ENCODE results near the gene ZNF691.
"Not testable (repeated sequence)": the region's sequence is repeated elsewhere in the genome, so short reads cannot be mapped to it uniquely, and the experiment has no call there.

ZNF691 gene

GRCh38 chr1:42847721-42848460, 1.5 kb downstream of the ZNF691 start:
- H3K9me3 ChIP-seq (ENCODE audit: control insufficient read depth, low read length): no peaks in the 10 kb centered on the region
- WGBS, 2 experiments (ENCODE audit: insufficient coverage in 2 of 2): 66 to 93% methylated on average over 3 to 4 of the region's 6 CpGs
- peak overlapping the region; percentile 61 for H3K4me3 ChIP-seq (ENCODE audit: extremely low read depth, insufficient read depth, low read length, poor library complexity, severe bottlenecking)
- H3K27ac ChIP-seq (ENCODE audit: low read depth, low read length, severe bottlenecking): no peak overlapping the region
- H3K36me3 ChIP-seq (ENCODE audit: control insufficient read depth, insufficient read depth, low read length): peaks cover 49% of the 10 kb centered on the region
- H3K4me1 ChIP-seq (ENCODE audit: control insufficient read depth, insufficient read depth, low read length, poor library complexity, severe bottlenecking): peaks cover 12% of the 10 kb centered on the region

- WGBS, 2 experiments (ENCODE audit: insufficient coverage in 2 of 2): 80% methylated on average over 1 of the region's 2 CpGs; no CpG with 5 or more reads in 1 of the 2 experiments
- no peak overlapping the region for H3K27ac ChIP-seq (ENCODE audit: low read depth, low read length, severe bottlenecking)
- no peak overlapping the region for H3K4me3 ChIP-seq (ENCODE audit: extremely low read depth, insufficient read depth, low read length, poor library complexity, severe bottlenecking)
- H3K4me1 ChIP-seq (ENCODE audit: control insufficient read depth, insufficient read depth, low read length, poor library complexity, severe bottlenecking): peaks cover 12% of the 10 kb centered on the region
- peaks cover 49% of the 10 kb centered on the region for H3K36me3 ChIP-seq (ENCODE audit: control insufficient read depth, insufficient read depth, low read length)
- H3K9me3 ChIP-seq (ENCODE audit: control insufficient read depth, low read length): no peaks in the 10 kb centered on the region
These were observed 2.6 kb downstream of the ZNF691 start for GRCh38 chr1:42848823-42849537.

- Histone ChIP-seq H3K9me3 (ENCODE audit: control insufficient read depth, low read length) (no peaks in the 10 kb centered on the region), H3K4me1 (ENCODE audit: control insufficient read depth, insufficient read depth, low read length, poor library complexity, severe bottlenecking) (peaks cover 12% of the 10 kb centered on the region), H3K4me3 (ENCODE audit: extremely low read depth, insufficient read depth, low read length, poor library complexity, severe bottlenecking) (no peak overlapping the region), H3K27ac (ENCODE audit: low read depth, low read length, severe bottlenecking) (no peak overlapping the region), H3K36me3 (ENCODE audit: control insufficient read depth, insufficient read depth, low read length) (peaks cover 49% of the 10 kb centered on the region)
- WGBS, 2 experiments (ENCODE audit: insufficient coverage in 2 of 2): 98 to 100% methylated on average over 5 of the region's 5 CpGs
These were observed 3.5 kb downstream of the ZNF691 start for GRCh38 chr1:42849944-42850343.

- Histone ChIP-seq H3K27ac (ENCODE audit: low read depth, low read length, severe bottlenecking) (no peak overlapping the region), H3K36me3 (ENCODE audit: control insufficient read depth, insufficient read depth, low read length) (peaks cover 49% of the 10 kb centered on the region), H3K4me3 (ENCODE audit: extremely low read depth, insufficient read depth, low read length, poor library complexity, severe bottlenecking) (no peak overlapping the region), H3K9me3 (ENCODE audit: control insufficient read depth, low read length) (peaks cover 5% of the 10 kb centered on the region), H3K4me1 (ENCODE audit: control insufficient read depth, insufficient read depth, low read length, poor library complexity, severe bottlenecking) (peaks cover 12% of the 10 kb centered on the region)
- 95 to 96% methylated on average over 15 of the region's 15 CpGs for WGBS, 2 experiments (ENCODE audit: insufficient coverage in 2 of 2)
These were observed 5.0 kb downstream of the ZNF691 start for GRCh38 chr1:42851420-42851819.

- H3K27ac ChIP-seq (ENCODE audit: low read depth, low read length, severe bottlenecking): no peak overlapping the region
- H3K4me1 ChIP-seq (ENCODE audit: control insufficient read depth, insufficient read depth, low read length, poor library complexity, severe bottlenecking): peaks cover 12% of the 10 kb centered on the region
- H3K36me3 ChIP-seq (ENCODE audit: control insufficient read depth, insufficient read depth, low read length): peaks cover 49% of the 10 kb centered on the region
- no peak overlapping the region for H3K4me3 ChIP-seq (ENCODE audit: extremely low read depth, insufficient read depth, low read length, poor library complexity, severe bottlenecking)
- WGBS, 2 experiments (ENCODE audit: insufficient coverage in 2 of 2): 84 to 100% methylated on average over 1 to 2 of the region's 2 CpGs
- H3K9me3 ChIP-seq (ENCODE audit: control insufficient read depth, low read length): peaks cover 5% of the 10 kb centered on the region
These were observed 5.7 kb downstream of the ZNF691 start for GRCh38 chr1:42851960-42852607.

GRCh38 chr1:42852608-42852980, 6.2 kb downstream of the ZNF691 start:
- peaks cover 49% of the 10 kb centered on the region for H3K36me3 ChIP-seq (ENCODE audit: control insufficient read depth, insufficient read depth, low read length)
- peaks cover 9% of the 10 kb centered on the region for H3K9me3 ChIP-seq (ENCODE audit: control insufficient read depth, low read length)
- H3K27ac ChIP-seq (ENCODE audit: low read depth, low read length, severe bottlenecking): no peak overlapping the region
- H3K4me3 ChIP-seq (ENCODE audit: extremely low read depth, insufficient read depth, low read length, poor library complexity, severe bottlenecking): no peak overlapping the region
- WGBS, 2 experiments (ENCODE audit: insufficient coverage in 2 of 2): 0% methylated on average over 1 of the region's 2 CpGs; no CpG with 5 or more reads in 1 of the 2 experiments
- H3K4me1 ChIP-seq (ENCODE audit: control insufficient read depth, insufficient read depth, low read length, poor library complexity, severe bottlenecking): peaks cover 7% of the 10 kb centered on the region

- H3K4me1 ChIP-seq (ENCODE audit: control insufficient read depth, insufficient read depth, low read length, poor library complexity, severe bottlenecking): peaks cover under 1% of the 10 kb centered on the region
- H3K27ac ChIP-seq (ENCODE audit: low read depth, low read length, severe bottlenecking): no peak overlapping the region
- H3K4me3 ChIP-seq (ENCODE audit: extremely low read depth, insufficient read depth, low read length, poor library complexity, severe bottlenecking): no peak overlapping the region
- 100% methylated on average over 2 to 4 of the region's 6 CpGs for WGBS, 2 experiments (ENCODE audit: insufficient coverage in 2 of 2)
- H3K9me3 ChIP-seq (ENCODE audit: control insufficient read depth, low read length): peaks cover 9% of the 10 kb centered on the region
- H3K36me3 ChIP-seq (ENCODE audit: control insufficient read depth, insufficient read depth, low read length): peaks cover 43% of the 10 kb centered on the region
These were observed 6.9 kb downstream of the ZNF691 start for GRCh38 chr1:42853116-42853884.

- not testable (repeated sequence) for H3K4me1 ChIP-seq (ENCODE audit: control insufficient read depth, insufficient read depth, low read length, poor library complexity, severe bottlenecking); H3K4me3 ChIP-seq (ENCODE audit: extremely low read depth, insufficient read depth, low read length, poor library complexity, severe bottlenecking); H3K27ac ChIP-seq (ENCODE audit: low read depth, low read length, severe bottlenecking)
- Histone ChIP-seq H3K36me3 (ENCODE audit: control insufficient read depth, insufficient read depth, low read length) (peaks cover 11% of the 10 kb centered on the region), H3K9me3 (ENCODE audit: control insufficient read depth, low read length) (peaks cover 23% of the 10 kb centered on the region)
- WGBS, 2 experiments (ENCODE audit: insufficient coverage in 2 of 2): 100% methylated on average over 1 of the region's 3 CpGs
These were observed 10.1 kb downstream of the ZNF691 start for GRCh38 chr1:42856554-42856953.

DNA sequence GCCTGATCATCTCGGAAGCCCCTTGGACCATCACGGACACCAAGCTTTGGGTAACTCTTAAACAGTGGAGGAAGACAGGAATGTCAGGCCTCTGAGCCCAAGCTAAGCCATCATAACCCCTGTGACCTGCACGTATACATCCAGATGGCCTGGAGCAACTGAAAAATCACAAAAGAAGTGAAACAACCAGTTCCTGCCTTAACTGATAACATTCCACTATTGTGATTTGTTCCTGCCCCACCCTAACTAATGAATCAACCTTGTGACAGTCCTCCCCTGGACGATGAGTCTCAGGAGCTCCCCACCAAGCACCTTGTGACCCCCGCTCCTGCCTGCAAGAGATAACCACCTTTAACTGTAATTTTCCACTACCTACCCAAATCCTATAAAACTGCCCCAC, 13.0 kb downstream of the ZNF691 start:
- H3K9me3 ChIP-seq (ENCODE audit: control insufficient read depth, low read length): peaks cover 23% of the 10 kb centered on the region
- H3K4me3 ChIP-seq (ENCODE audit: extremely low read depth, insufficient read depth, low read length, poor library complexity, severe bottlenecking); H3K27ac ChIP-seq (ENCODE audit: low read depth, low read length, severe bottlenecking); H3K36me3 ChIP-seq (ENCODE audit: control insufficient read depth, insufficient read depth, low read length); H3K4me1 ChIP-seq (ENCODE audit: control insufficient read depth, insufficient read depth, low read length, poor library complexity, severe bottlenecking): not testable (repeated sequence)
- 88 to 98% methylated on average over 3 to 5 of the region's 5 CpGs for WGBS, 2 experiments (ENCODE audit: insufficient coverage in 2 of 2)

DNA sequence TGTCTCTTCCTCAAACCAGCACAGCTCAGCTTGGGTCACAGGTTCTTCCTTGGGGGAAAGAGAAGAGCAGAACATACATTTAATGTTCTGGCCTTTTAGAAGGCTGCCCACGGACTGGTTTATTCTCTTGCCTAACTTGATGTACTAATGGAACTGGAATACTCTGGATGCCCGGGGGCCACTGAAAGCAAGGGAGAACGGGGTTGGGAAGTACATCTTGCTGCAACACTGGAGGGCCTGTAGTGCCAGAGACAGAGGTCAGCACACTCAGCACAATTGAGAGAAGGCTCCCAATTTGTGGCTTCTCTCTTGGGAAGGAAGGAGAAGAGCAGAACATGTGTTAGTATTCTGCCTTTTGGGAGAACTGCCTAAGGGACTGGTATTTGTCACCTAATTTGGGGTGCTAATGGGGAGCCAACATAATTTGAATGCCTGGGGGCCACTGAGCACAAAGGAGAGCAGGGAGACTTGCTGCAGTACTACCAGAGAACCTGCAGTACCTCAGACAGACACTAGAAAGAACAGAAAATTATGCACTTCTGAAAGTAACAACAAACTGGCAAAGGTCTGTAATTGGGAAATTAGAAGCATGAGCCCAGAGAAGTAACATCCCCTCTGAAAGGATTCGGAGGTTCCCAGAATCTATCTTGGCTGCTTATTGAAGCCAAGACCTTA, 14.1 kb downstream of the ZNF691 start:
- Histone ChIP-seq H3K27ac (ENCODE audit: low read depth, low read length, severe bottlenecking) (no peak overlapping the region), H3K36me3 (ENCODE audit: control insufficient read depth, insufficient read depth, low read length) (no peaks in the 10 kb centered on the region), H3K4me3 (ENCODE audit: extremely low read depth, insufficient read depth, low read length, poor library complexity, severe bottlenecking) (no peak overlapping the region), H3K4me1 (ENCODE audit: control insufficient read depth, insufficient read depth, low read length, poor library complexity, severe bottlenecking) (no peaks in the 10 kb centered on the region), H3K9me3 (ENCODE audit: control insufficient read depth, low read length) (peaks cover 23% of the 10 kb centered on the region)
- 83 to 88% methylated on average over 3 to 4 of the region's 4 CpGs for WGBS, 2 experiments (ENCODE audit: insufficient coverage in 2 of 2)

Data from mesodermal cell (in vitro differentiated cells).